ENCODE results near the gene PEAK1. TPM values are rescaled to one million over a fixed set of nuclear protein-coding genes. Genes with fewer than 3 reads are reported as not detected.

Gene PEAK1
- total and polyA plus RNA-seq, 7 donors: 4.0 to 32.1 (median 25.3) TPM

DNA sequence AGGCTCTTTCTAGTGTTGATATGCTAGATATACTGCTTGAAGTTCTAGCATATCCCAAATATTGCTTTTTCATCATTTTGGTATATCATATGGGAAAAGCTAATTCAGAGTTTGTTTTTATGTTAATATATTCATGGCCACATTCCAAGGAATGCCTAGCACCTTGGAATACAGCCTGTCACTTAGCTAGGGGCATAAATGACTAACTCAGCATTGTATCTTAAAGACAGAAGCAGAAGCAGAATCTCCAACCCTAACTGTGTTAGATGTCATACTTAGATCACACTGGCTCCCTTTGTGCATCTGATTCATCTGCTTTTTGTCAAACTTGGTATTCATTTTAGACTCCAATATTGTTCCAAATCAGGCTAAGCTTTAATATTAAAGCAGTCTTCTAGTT, 218.2 kb downstream of the PEAK1 start:
- Histone ChIP-seq H3K27me3 (ENCODE audit: insufficient read depth in 3 of 3, low read length in 2 of 3) (no peaks in the 10 kb centered on the region), H3K4me3 (no peak overlapping the region), H3K4me1 (no peaks in the 10 kb centered on the region), H3K27ac (no peak overlapping the region), H3K9me3 (no peaks in the 10 kb centered on the region), H3K36me3 (ENCODE audit: insufficient read depth in 1 of 2, low read depth in 1 of 2) (peaks cover 0 to 13% of the 10 kb centered on the region in 2 donors)
- TF ChIP-seq, protein P1, sequence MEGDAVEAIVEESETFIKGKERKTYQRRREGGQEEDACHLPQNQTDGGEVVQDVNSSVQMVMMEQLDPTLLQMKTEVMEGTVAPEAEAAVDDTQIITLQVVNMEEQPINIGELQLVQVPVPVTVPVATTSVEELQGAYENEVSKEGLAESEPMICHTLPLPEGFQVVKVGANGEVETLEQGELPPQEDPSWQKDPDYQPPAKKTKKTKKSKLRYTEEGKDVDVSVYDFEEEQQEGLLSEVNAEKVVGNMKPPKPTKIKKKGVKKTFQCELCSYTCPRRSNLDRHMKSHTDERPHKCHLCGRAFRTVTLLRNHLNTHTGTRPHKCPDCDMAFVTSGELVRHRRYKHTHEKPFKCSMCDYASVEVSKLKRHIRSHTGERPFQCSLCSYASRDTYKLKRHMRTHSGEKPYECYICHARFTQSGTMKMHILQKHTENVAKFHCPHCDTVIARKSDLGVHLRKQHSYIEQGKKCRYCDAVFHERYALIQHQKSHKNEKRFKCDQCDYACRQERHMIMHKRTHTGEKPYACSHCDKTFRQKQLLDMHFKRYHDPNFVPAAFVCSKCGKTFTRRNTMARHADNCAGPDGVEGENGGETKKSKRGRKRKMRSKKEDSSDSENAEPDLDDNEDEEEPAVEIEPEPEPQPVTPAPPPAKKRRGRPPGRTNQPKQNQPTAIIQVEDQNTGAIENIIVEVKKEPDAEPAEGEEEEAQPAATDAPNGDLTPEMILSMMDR (IDR thresholded peaks at IDR 0.05): no peak
- no peak for ATAC-seq
- intact Hi-C loops (cut with DNase I): no loop called here
- DNase-seq: no peak

- Histone ChIP-seq H3K9me3 (no peaks in the 10 kb centered on the region), H3K36me3 (ENCODE audit: insufficient read depth in 1 of 2, low read depth in 1 of 2) (peaks cover 0 to 13% of the 10 kb centered on the region in 2 donors), H3K4me3 (no peak overlapping the region), H3K27ac (no peak overlapping the region), H3K4me1 (no peaks in the 10 kb centered on the region), H3K27me3 (ENCODE audit: insufficient read depth in 3 of 3, low read length in 2 of 3) (no peaks in the 10 kb centered on the region)
- ATAC-seq: no peak
- TF ChIP-seq, protein P1 (IDR thresholded peaks at IDR 0.05): no peak
- no peak for DNase-seq
- intact Hi-C loops (cut with DNase I): no loop called here
Measured at GRCh38 chr15:77196381-77196780, 223.5 kb downstream of the PEAK1 start.

- Histone ChIP-seq H3K27me3 (ENCODE audit: insufficient read depth in 3 of 3, low read length in 2 of 3) (no peaks in the 10 kb centered on the region), H3K9me3 (no peaks in the 10 kb centered on the region), H3K4me1 (no peaks in the 10 kb centered on the region), H3K4me3 (no peak overlapping the region), H3K27ac (no peak overlapping the region), H3K36me3 (ENCODE audit: insufficient read depth in 1 of 2, low read depth in 1 of 2) (peaks cover 0 to 13% of the 10 kb centered on the region in 2 donors)
- intact Hi-C loops (cut with DNase I): no loop called here
- ATAC-seq (no peak), DNase-seq (no peak)
- TF ChIP-seq, protein P1 (IDR thresholded peaks at IDR 0.05): no peak
- 94 to 99% (median 94%) methylated on average over 3 of the region's 3 CpGs for WGBS, 3 donors
Measured at GRCh38 chr15:77195586-77195985, 224.3 kb downstream of the PEAK1 start.

DNA sequence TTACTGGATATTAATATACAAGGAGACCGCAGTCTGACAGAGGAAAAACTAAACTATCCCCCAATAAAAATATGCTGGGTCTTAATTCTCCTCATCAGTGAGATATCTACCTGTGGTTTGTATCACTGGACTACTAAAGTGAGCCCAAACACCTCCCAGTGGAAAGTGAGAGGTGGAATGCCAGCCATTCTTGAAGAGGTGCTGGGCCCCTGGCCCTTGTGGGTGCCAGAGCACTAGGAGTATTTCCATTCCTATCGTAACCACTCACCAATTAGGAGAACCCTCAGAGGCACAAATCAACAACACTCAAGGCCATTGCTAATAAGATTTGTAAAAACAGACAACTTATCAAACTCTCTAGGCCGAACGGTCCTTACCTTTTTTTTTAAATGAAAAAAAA, 227.5 kb downstream of the PEAK1 start:
- no peak for DNase-seq
- WGBS, 3 donors: 72 to 78% (median 73%) methylated on average over 4 of the region's 4 CpGs
- Histone ChIP-seq H3K36me3 (ENCODE audit: insufficient read depth in 1 of 2, low read depth in 1 of 2) (no peaks in the 10 kb centered on the region), H3K9me3 (no peaks in the 10 kb centered on the region), H3K4me3 (no peak overlapping the region), H3K27ac (no peak overlapping the region), H3K27me3 (ENCODE audit: insufficient read depth in 3 of 3, low read length in 2 of 3) (no peaks in the 10 kb centered on the region), H3K4me1 (no peaks in the 10 kb centered on the region)
- no peak for ATAC-seq
- intact Hi-C loops (cut with DNase I): no loop called here
- TF ChIP-seq, protein P1 (IDR thresholded peaks at IDR 0.05): no peak

- Histone ChIP-seq H3K27ac (no peak overlapping the region), H3K9me3 (no peaks in the 10 kb centered on the region), H3K36me3 (ENCODE audit: insufficient read depth in 1 of 2, low read depth in 1 of 2) (no peaks in the 10 kb centered on the region), H3K27me3 (ENCODE audit: insufficient read depth in 3 of 3, low read length in 2 of 3) (no peaks in the 10 kb centered on the region), H3K4me3 (no peak overlapping the region), H3K4me1 (no peaks in the 10 kb centered on the region)
- intact Hi-C loops (cut with DNase I): no loop called here
- TF ChIP-seq, protein P1 (IDR thresholded peaks at IDR 0.05): no peak
- ATAC-seq: no peak
- no peak for DNase-seq
- 91 to 94% (median 93%) methylated on average over 2 of the region's 2 CpGs for WGBS, 3 donors
Measured at GRCh38 chr15:77191230-77191834, 228.6 kb downstream of the PEAK1 start.
